GM12892 (cell line): ENCODE measurements around the gene PRCC.

ENCODE experiments used
- DNase-seq: peaks from one replicate; pipeline ENCODE4 v3.0.0; 2011; ENCODE audit not compliant: insufficient read length
- FAIRE-seq: peaks from 2 replicates; lab custom pipeline; 2011; peaks lifted over from hg19 to GRCh38; lab: Jason Lieb, UNC
- POLR2A ChIP-seq: IDR thresholded peaks from 2 replicates; pipeline ENCODE4 v1.6.1; 2011; ENCODE audit warnings: low read depth, low read length, control low read depth
- POLR2AphosphoS5 ChIP-seq: IDR thresholded peaks from 2 replicates; pipeline ENCODE4 v1.6.1; 2011; ENCODE audit warnings: low read depth, low read length, control low read depth
- TAF1 ChIP-seq: IDR thresholded peaks from 2 replicates; pipeline ENCODE4 v1.6.1; 2011; ENCODE audit warnings: low read depth, mild to moderate bottlenecking, control low read depth, low read length, borderline replicate concordance

PRCC gene

DNA sequence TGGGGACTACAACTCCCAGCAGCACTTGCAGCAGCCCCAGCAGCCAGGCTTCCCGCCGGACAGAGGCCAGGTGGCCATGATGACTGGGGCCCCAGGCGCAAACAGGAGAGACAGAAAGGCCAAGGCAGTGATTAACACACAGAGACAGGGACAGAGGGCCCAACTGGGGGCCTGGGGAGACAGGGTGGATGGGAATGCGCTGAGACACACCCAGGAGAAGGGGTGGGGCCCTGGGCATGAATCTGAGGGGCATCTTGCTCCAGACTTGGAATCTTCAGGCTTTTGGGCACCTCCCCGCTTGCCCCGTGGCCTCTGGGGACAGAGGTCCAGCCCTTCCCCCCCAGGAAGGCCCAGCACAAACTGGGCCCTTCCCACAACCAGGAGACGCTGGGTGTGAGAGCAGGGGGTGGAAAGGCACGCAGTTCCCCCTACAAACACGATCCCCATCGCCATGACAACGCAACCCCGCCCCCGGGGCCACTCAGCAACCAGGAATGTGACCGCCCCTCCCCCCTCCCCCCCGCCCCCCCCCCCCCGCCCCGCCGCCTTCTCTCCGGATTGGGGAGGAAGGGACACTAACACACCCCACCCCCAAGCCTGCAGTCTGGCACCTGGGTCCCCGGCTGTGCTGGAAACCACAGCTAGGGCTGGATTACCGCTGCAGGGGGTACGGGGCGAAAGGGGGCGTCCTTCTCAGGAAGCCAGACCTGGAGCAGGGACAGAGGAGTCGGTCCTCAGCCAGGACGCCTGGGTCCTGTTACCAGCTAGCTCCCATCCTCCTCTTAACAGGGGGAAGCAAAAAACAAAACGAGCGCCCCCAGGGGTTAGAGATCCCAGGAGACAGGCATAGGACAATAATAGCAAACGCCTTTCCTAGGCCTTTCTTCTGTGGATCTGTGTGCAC, 20.4 kb upstream of the PRCC start:
- peak; percentile 61 for FAIRE-seq
- TF ChIP-seq POLR2A (peak; percentile 33; the same call in 1 of the 2 replicates), TAF1 (no peak)
- peak; percentile 68 for DNase-seq

DNA sequence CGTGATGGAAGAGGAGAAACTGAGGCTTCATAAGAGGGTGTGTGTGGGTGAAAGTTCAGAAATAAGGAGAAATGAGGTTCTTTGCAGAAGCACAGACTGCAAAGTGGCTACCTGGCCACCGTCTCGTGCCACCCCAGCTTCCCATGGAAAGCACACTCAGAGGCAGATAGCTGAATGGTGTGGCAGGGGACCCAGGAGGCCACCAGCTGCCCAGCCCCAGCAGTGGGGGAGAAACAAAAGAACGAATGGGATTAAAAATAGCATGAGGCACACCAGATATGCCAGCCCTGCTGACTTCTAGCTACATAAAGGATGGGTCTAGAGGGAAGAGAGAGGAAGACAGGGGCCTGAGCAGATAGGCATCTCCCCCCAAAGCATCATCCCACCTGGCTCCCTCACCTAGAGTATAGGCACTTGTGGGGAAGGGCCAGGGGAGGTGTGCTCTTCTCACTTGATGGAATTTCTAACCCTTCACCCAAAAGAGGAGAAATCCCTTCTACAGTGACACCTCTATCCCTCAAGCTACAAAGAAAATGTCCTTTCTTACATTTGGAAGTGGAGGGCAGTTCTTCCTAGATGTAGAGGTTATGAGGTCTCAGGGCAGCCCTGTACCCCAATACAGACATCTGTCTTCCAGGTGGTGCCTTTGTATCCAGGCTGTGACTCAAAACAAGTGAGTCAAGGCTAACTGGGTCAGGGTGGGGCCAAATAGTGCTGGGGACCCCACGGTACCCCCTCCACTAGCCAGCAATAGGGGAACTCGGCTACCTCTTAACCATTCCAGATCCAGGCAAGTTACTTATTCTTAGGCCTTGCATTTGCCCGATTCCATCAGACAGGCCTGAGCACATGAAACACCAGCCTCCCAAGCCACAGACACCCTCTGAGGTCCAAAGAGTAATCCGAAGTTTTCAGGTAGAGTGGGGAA, 19.3 kb upstream of the PRCC start:
- FAIRE-seq (no peak), DNase-seq (no peak)
- TF ChIP-seq POLR2A (no peak), TAF1 (no peak), POLR2AphosphoS5 (no peak)

DNA sequence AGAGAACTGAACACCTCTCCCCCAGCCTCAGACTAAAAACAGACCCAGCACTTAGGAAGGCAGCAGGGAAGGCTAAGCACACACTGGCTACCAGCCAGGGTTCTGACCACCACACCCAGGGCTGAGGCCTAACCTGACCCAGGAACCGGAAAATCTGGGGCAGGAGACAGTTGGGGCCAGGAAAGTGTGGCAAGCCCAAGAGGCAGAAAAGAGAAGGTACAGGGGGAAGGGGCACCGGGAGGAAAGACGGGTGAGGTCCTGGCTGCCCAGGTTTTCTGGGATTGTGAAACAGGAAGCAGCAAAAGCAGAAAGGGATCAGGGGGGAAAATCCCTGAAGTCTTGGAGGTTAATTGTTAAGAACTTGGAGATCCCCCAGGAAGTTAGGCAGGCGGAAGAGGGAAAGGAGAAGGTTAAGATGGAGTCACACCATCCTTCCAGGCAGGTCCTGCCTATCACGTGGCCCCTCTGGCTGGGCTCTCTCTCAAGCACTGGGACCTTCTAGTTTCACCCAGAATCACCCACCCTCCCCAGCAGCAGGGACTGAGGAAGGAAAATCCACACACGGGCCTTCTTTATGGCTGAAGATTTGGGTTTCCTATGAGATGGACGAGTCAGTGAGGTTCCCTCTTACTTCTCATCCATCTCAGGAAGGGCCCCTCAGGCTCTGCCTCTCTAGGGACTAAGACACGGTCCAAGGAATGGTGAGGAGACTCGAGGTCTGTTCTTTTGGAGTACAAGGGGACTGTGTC, 18.5 kb upstream of the PRCC start:
- FAIRE-seq (peak; percentile 42), DNase-seq (no peak)
- TF ChIP-seq POLR2A (peak; percentile 71), TAF1 (no peak), POLR2AphosphoS5 (no peak)

DNA sequence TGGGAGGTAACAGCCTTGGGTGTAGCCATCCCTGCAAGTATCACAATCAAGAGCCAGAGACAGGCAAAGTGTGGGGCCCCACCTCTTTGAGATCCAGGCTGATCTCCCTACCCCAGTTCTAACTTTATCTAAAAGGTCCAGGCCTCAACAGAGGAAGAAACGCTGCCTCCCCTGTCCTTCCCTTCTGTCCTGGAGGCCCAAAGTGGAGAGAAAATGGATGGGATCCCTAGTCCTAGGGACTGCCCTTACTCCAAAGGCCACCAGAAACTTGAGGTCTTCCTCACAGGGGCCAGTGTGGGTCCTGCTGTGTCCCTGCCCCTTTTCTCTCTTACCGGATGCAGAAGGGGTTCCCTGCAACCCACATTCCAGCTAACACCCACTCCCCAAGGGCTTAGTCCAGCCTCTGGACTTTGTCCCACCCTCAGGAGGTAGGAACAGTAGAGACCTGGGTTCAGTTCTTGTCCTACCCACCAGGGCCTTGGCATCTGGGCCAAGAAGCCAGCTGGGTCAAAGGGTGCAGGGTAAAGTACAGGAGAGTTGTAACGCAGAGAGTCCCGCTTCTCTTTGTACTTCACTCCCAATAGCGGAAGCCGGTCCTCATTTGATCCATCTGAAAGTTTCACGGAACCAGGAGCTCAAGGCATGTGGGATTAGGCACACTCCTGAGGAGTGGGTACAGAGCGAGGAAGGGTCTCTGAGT, 17.8 kb upstream of the PRCC start:
- TF ChIP-seq POLR2AphosphoS5 (0 out of 2 replicates have a peak, but pooled peaks have one; percentile 8), POLR2A (0 out of 2 replicates have a peak, but pooled peaks have one; percentile 14), TAF1 (no peak)
- FAIRE-seq (no peak), DNase-seq (no peak)

DNA sequence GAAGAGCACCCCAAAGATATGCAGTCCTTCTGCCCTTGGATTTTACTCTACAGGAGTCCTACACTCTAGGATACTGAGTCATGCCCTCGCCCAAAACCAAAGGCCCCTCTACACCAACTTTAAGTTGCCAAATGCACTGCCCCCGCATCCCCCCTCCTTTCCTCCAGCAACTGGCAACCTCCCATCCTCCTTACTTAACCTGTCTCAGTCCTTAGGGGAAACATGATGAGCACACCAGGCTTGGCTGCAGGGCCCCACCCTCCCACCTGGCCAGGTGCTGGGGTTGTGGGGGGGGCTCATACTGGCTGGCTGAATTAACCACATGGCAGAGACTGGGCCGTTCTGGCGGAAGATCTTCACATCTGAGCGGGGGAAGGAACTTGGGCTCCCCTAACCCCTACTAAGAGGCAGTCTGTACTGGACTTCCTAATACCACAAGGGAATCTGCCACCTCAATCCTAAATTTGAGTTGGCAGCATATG, 17.1 kb upstream of the PRCC start:
- DNase-seq = no peak
- no peak for TF ChIP-seq TAF1
- TF ChIP-seq POLR2A = no peak
- TF ChIP-seq POLR2AphosphoS5 = no peak
- no peak for FAIRE-seq

DNA sequence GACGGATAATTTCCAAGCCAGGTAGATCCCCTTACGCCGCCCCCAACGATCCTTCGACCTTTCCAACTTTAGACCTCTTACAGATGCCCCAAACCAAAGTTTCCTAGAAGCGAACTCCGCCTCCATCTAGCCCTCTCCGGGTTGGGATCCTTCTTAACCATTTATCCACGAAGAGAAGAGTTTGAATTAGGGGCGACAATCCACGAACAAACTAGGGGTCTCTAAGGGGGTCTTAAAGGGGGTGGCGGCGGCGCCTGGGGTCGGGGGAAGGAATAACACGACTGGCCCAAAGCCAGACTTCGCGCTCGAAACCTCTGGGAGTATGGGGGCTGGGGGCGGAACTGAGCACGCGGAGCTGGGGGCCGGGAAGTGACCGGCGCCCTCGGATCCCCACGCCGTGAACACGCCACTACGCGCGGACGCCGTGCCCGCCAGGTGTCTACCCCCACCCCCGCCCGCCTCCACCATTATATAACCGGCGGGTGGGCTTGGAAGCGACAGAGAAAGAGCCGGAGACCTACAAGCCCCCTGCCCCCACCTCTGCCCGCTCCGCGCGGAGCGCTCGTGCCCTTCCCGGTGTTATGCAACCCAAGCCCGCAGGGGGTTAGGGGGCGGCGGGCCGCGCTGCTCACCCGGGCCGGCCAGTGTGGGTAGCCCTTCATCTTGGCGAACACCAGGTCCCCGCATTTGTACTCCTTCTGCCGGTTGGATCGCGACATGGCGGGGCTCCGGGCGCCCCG, 16.5 kb upstream of the PRCC start:
- no peak for DNase-seq
- FAIRE-seq = no peak
- no peak for TF ChIP-seq POLR2AphosphoS5
- peak; percentile 70 for TF ChIP-seq POLR2A
- no peak for TF ChIP-seq TAF1

DNA sequence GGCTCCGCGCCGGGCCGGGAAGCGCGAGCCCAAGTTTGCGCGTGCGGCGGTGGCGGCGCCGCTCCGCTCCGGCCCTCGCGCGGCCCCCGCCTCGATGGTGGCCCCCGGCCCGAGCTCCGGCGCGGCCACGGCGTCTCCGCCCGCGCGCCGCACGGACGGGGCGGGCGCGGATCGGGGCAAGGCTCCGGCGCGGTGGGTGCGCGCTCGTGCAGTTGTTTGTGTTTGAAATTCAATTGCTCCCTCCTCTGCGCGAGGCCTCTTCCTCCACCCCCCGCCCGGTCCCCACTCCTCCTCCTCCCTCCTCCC, 15.9 kb upstream of the PRCC start, which contains the start of gene HDGF:
HDGF (minus strand) TSS at position 225 of the 306 bp plus-strand sequence. CDS start 246 bp downstream, outside the sequence.
- no peak for DNase-seq
- no peak for FAIRE-seq
- TF ChIP-seq POLR2A = 0 out of 2 replicates have a peak, but pooled peaks have one; percentile 18
- no peak for TF ChIP-seq TAF1
- no peak for TF ChIP-seq POLR2AphosphoS5

DNA sequence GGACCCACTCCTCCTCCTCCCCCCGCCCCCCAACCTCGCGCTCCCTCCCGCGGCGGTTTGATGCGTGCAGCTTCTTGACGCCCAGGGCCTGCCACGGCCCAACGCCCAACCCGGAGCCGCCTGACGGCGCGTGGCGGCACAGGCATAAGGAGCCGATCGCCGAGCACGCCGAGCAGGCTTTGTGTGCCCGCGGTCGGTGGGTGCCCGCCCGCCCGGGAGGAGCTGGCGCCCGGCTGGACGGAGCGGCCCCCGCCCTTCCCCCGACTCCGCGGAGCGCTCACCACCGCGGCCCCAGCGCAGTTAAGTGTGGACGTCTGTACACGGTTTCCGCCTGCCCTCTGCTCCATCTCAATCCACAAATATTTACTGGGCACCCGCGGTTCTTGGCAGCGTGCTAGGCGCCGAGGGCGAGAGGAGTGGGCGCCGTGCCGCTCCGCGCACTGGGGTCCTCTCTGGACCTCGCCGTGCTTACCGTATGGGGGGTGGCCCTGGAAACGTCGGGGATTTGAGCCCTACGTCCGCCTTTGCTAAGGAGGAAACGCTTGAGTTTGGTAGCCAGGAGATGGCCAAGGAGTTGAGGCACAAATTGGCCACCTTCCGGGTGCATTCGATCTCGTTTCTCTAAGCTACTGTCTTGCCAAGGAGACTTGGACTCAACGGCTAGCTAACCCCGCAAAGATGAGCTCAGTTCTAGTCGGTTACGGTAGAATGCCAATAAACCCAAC, 15.4 kb upstream of the PRCC start:
- FAIRE-seq = peak; percentile 81
- TF ChIP-seq POLR2AphosphoS5 (peak; percentile 33; the same call in 1 of the 2 replicates), TAF1 (peak; percentile 20; the same call in 1 of the 2 replicates), POLR2A (peak; percentile 56; the same call in 1 of the 2 replicates)
- DNase-seq = peak; percentile 88

DNA sequence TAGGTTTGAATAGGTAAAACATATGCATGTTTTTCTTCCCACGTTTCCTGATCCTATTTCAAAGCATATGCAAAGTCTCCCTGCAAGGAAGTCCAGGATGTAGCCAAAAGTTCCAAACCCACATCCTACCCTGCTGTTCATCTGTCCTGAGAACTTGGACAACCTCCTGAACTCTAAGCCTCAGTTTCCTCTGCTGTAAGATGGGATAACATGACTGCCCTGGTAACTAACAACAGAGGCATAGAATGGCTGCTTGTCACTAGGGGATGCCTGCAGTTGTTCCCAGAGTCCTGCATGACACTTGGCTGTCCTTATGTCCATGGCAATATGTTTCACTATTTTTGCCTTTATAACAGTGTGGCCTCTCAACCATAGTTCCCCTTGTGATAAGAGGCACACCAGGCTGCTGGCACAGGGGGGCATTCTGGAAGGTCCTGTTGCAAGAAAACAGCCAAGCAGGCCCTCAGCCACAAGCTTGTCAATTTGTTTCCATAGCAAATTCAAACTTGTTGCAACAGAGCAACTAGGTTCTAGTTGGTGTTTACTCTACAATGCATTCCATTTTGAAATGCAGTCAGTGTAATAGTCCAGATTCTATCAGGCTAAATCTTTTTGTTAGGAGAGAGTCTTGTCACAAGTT, 14.4 kb upstream of the PRCC start:
- DNase-seq (no peak), FAIRE-seq (no peak)
- TF ChIP-seq POLR2AphosphoS5 = no peak
- no peak for TF ChIP-seq POLR2A
- no peak for TF ChIP-seq TAF1
